GM10248 (cell line): ENCODE data around the gene POLD2.
A peak's percentile ranks its signal among the peaks of the same experiment; 100 is the strongest.
"Not testable (repeated sequence)": the region's sequence is repeated elsewhere in the genome, so short reads cannot be mapped to it uniquely, and the experiment has no call there.

Experiments
- CTCF ChIA-PET: fragments of 300-600 bp; sonication (Branson Sonifier 250); formaldehyde crosslinking; extraction: SDS; loops from one replicate; lab custom pipeline; 2021; ENCODE audit warnings: antibody characterized with exemption; lab: Yijun Ruan, JAX
- POLR2A ChIA-PET: fragments of 350-650 bp; sonication (Branson Sonifier 250); formaldehyde crosslinking; extraction: SDS; loops from one replicate; lab custom pipeline; 2020; ENCODE audit warnings: antibody characterized with exemption; lab: Yijun Ruan, JAX
- DNase-seq: peaks from one replicate; pipeline ENCODE4 v3.0.0; 2012; ENCODE audit errors: extremely low spot score
- TF ChIP-seq, protein P1 (sequence below): IDR thresholded peaks from 2 replicates; pipeline ENCODE4 v1.5.1; 2012; ENCODE audit warnings: mild to moderate bottlenecking, low read depth; ENCODE audit errors: extremely low read depth, missing control alignments, control extremely low read depth

The POLD2 gene

DNA sequence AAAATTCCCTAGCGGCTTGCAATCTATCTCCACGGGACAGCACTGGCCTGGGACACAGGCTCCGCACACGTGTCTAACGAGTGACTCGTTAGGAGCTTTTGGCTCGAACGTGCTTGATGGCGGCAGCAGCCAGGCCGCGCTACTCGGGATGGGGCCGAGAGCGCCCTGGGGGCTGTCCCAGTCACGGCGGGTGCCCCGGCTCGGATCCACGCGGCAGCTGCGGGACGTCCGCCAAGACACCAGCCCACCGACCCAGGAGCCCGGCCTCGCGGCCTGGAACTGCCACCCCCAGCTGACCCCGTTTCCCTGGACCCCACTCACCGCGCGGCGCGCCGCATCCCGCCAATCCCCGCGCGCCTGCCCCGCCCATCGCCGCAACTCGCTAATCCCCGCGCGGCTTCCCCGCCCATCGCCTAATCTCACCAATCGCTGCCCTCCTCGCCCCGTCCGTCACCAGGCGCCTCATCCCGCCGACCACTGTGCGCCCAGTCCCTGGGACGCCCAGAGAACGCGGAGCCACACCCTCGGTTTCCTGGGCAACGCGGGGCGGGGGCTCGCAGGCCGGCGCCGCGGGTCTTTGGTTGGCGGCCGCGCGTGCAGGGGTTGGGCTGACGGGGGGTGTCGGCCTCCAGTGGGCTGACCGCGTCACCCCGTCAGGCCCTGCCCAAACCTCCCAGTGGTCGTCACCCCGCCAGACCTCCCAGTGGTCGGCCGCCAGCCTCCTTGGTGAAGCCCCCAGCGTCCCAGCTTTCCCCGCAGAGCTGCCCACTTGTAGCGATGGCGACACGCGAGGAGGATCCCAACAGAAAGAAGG lies at the start of gene POLD2:
Gene POLD2 (minus strand): TSS at position 359 of the 814 bp plus-strand sequence. CDS start 1,495 bp downstream, outside the sequence.
- DNase-seq: peak; percentile 100
- TF ChIP-seq, protein P1, sequence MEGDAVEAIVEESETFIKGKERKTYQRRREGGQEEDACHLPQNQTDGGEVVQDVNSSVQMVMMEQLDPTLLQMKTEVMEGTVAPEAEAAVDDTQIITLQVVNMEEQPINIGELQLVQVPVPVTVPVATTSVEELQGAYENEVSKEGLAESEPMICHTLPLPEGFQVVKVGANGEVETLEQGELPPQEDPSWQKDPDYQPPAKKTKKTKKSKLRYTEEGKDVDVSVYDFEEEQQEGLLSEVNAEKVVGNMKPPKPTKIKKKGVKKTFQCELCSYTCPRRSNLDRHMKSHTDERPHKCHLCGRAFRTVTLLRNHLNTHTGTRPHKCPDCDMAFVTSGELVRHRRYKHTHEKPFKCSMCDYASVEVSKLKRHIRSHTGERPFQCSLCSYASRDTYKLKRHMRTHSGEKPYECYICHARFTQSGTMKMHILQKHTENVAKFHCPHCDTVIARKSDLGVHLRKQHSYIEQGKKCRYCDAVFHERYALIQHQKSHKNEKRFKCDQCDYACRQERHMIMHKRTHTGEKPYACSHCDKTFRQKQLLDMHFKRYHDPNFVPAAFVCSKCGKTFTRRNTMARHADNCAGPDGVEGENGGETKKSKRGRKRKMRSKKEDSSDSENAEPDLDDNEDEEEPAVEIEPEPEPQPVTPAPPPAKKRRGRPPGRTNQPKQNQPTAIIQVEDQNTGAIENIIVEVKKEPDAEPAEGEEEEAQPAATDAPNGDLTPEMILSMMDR: no peak
- POLR2A ChIA-PET: interaction anchor here (0.9 kb wide), 1 partner anchor 12 kb away, joined by 3 read pairs; no protein-coding TSS in a partner anchor
- CTCF ChIA-PET: interaction anchor here (1.0 to 2.1 kb wide), 8 partner anchors 12 to 443 kb away, joined by 3 to 6 read pairs (median 3); no protein-coding TSS in a partner anchor

DNA sequence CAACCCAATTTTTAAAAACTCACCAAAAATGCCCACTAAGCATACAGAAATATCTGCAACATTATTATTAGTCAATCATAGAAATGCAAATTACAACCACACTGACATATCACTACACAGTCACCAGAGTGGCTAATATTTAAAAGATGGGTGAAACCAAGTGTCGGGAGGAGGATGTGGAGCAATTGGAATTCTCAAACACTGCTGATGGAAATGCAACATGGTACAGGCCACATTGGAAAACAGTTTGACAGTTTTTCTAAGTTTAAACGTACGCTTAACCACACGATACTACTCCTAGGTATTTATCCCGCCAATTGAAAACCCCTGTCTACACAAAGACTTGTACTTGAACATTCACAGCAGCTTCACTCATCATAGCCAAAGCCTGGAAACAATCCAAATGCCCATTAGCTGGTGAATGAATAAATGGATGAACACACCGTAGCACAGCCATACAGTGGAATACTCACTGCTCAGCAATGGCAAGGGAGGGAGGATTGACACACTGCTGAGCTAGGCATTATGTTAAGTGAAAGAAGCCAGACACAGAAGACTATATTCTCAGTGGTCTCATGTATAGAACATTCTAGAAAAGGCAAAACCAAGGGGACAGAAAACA lies 49.6 kb upstream of the POLD2 start:
- TF ChIP-seq, protein P1: no peak
- POLR2A ChIA-PET: no interaction called here
- no peak for DNase-seq
- CTCF ChIA-PET: interaction anchor here (1.1 to 1.3 kb wide), 2 partner anchors 8 to 68 kb away, joined by 3 to 4 read pairs; no protein-coding TSS in a partner anchor

DNA sequence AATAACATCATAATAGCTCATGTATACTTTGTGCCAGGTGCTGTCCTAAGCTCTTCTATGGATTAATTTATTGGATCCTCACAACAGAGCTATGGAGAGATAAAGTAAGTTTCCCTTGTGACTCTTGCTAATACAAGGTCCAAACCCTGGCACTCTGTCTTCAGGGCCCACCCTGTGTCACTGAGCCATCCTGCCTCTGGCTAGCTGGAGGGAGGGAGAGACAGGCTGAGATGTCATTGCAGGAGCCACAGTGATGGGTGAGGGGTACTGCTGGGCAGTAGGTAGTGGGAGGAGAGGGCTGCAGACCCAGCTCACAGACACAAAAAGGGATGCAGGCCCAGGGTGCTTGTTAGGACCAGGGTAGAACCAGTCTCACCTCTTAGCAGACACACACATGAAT lies 49.0 kb upstream of the POLD2 start:
- CTCF ChIA-PET: interaction anchor here (0.7 to 1.3 kb wide), 2 partner anchors 29 to 68 kb away, joined by 3 read pairs; partner anchors contain the start of gene YKT6
- no peak for DNase-seq
- POLR2A ChIA-PET: no interaction called here
- TF ChIP-seq, protein P1: no peak

DNA sequence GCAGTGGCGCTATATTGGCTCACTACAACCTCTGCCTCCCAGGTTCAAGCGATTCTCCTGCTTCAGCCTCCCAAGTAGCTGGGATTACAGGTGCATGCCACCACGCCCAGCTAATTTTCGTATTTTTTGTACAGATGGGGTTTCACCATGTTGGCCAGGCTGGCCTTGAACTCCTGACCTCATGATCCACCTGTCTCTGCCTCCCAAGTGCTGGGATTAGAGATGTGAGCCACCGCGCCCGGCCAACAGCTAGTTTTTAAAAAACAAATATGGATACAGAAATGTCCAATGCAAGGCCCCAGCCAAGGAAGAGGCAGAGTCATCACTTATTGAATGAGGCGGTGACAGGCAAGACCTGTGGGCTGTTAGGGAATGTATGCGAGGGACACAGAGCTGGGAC lies 48.6 kb upstream of the POLD2 start:
- DNase-seq, POLR2A ChIA-PET: not testable (repeated sequence)
- CTCF ChIA-PET: interaction anchor here (0.7 to 1.3 kb wide), 2 partner anchors 29 to 69 kb away, joined by 3 read pairs; partner anchors contain the start of gene YKT6

DNA sequence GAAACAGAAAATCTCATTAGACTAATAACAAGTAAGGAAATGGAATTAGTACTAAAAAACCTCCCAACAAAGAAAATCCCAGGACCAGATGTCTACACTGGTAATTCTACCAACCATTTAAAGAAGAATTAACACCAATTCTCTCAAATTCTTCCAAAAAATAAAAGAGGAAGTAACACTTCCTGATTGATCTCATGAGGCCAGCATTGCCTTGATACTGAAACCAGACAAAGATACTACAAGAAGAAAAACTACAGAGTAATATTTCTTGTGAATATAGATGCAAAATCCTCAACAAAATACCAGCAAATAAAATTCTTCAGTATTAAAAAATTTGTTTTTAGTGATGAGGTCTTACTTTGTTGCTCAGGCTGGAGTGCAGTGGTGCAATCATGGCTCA lies 44.6 kb upstream of the POLD2 start:
- POLR2A ChIA-PET: no interaction called here
- DNase-seq: no peak
- CTCF ChIA-PET: no interaction called here
- TF ChIP-seq, protein P1: no peak

DNA sequence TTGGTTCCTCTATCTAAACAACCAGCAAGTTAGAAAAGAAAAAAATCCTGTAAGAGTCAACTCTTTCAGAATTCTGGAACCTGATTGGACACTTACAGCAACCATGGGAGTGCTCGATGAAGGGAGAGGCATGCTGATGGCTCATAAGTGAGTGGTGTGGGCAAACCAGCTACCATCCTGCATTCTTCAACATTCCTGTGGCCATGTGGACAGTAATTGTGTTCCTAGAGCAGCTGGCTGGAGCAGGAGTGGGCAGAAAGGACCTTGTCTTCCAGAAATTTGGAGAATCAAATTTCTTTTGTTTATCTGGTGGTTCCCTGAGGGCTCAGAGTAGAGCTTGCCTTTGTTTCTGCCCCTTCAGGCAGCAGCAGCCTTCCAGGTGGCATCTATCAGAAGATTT lies 40.2 kb upstream of the POLD2 start:
- ChIA-PET CTCF (interaction anchor here (1.4 to 1.9 kb wide), 3 partner anchors 11 to 23 kb away, joined by 3 to 7 read pairs (median 4); no protein-coding TSS in a partner anchor), POLR2A (no interaction called here)
- TF ChIP-seq, protein P1: no peak
- DNase-seq: no peak
